Renal pelvis (tissue), 4 donors: ENCODE measurements around the gene LEKR1. TPM values are rescaled to one million over a fixed set of nuclear protein-coding genes. Genes with fewer than 3 reads are reported as not detected.
"Not testable (repeated sequence)": the region's sequence is repeated elsewhere in the genome, so short reads cannot be mapped to it uniquely, and the experiment has no call there.

Source experiments
- DNase-seq: peaks from one replicate; pipeline ENCODE4 v3.0.0-alpha.2; 2013
- polyA plus RNA-seq, 3 donors: library from polyadenylated mRNA; unstranded; fragments of 120-200 nt; gene quantifications; one replicate each; pipeline ENCODE4 v1.2.1, GENCODE V29; 2013; ENCODE audit not compliant: insufficient read length in 3 of 3

LEKR1 gene
- polyA plus RNA-seq, 3 donors: 1.3 to 4.2 (median 3.8) TPM

GRCh38 chr3:156803952-156804741 lies 22.0 kb upstream of the LEKR1 start:
- no peak for DNase-seq

GRCh38 chr3:156806698-156807097 lies 19.5 kb upstream of the LEKR1 start:
- no peak for DNase-seq

GRCh38 chr3:156808025-156808424 lies 18.1 kb upstream of the LEKR1 start:
- DNase-seq: no peak

- no peak for DNase-seq
These were observed 14.9 kb upstream of the LEKR1 start for GRCh38 chr3:156811089-156811862.

GRCh38 chr3:156812521-156813335 lies 13.4 kb upstream of the LEKR1 start:
- DNase-seq: no peak

- no peak for DNase-seq
These were observed 11.9 kb upstream of the LEKR1 start for GRCh38 chr3:156814295-156814694.

- DNase-seq: no peak
These were observed 9.9 kb upstream of the LEKR1 start for GRCh38 chr3:156816091-156816793.

- peak; percentile 74 for DNase-seq
These were observed 9.1 kb upstream of the LEKR1 start for GRCh38 chr3:156816794-156817645.

GRCh38 chr3:156817646-156818272 lies 8.4 kb upstream of the LEKR1 start:
- no peak for DNase-seq

- DNase-seq: no peak
These were observed 7.9 kb upstream of the LEKR1 start for GRCh38 chr3:156818273-156818651.

GRCh38 chr3:156818890-156819289 lies 7.3 kb upstream of the LEKR1 start:
- DNase-seq: no peak

- no peak for DNase-seq
These were observed 6.1 kb upstream of the LEKR1 start for GRCh38 chr3:156819842-156820691.

- DNase-seq: no peak
These were observed 5.5 kb upstream of the LEKR1 start for GRCh38 chr3:156820692-156821080.

- DNase-seq: not testable (repeated sequence)
These were observed 3.4 kb upstream of the LEKR1 start for GRCh38 chr3:156822626-156823260.

- DNase-seq: no peak
These were observed 384 bp upstream of the LEKR1 start for GRCh38 chr3:156825795-156826143.

- no peak for DNase-seq
These were observed 1.0 kb downstream of the LEKR1 start for GRCh38 chr3:156826896-156827882.

- no peak for DNase-seq
These were observed 4.9 kb downstream of the LEKR1 start for GRCh38 chr3:156831006-156831405.

GRCh38 chr3:156834435-156834834 lies 8.3 kb downstream of the LEKR1 start:
- DNase-seq: no peak
